ENCODE results near the gene DPEP1. TPM values are rescaled to one million over a fixed set of nuclear protein-coding genes. Genes with fewer than 3 reads are reported as not detected.

DPEP1 gene
- total RNA-seq, 2 experiments from 2014 or later = not detected

DNA sequence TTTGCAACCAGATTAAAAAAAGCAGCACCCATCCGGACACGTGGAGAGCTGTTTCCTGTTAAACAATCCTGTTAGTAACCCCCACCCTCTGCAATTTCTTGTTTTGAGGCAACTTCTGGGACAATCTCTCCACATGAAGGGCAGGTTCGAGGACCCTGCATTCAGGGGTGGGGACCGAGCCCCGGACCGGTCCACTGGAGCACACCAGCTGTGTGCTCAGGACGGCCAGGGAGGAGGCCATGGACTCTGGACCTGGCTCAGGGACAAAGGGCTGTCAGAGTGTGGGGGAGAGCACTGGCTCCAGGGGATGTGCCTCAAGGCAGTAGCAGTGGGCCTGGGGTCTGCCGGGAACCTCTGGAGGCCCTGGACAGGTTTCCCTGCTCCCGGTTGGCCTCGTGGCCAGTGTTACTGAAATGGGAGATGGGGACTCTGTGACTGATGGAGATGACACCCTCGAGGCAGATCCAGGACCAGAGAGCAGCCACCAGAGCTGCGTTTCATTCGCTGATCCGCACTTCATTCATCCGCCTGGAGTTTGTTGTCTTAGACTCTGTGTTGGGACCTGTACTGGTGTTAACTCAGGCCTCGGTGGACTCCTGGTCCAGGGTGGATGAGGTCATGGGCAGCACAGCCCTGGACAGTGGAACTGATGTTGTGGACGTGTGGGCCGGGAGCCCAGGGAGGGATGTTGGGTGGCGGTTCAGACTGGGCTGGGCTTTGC lies 40.8 kb upstream of the DPEP1 start:
- H3K27ac Mint-ChIP-seq = no peak overlapping the region
- H3K27me3 Mint-ChIP-seq (ENCODE audit: low read depth) = peaks cover 16% of the 10 kb centered on the region
- no peak for DNase-seq
- H3K36me3 Mint-ChIP-seq (ENCODE audit: low read depth) = peaks cover under 1% of the 10 kb centered on the region
- H3K4me3 Mint-ChIP-seq = no peak overlapping the region
- POLR2A ChIA-PET = no interaction called here
- ATAC-seq = no peak
- CTCF ChIA-PET = no interaction called here
- H3K9me3 Mint-ChIP-seq (ENCODE audit: insufficient read depth) = no peaks in the 10 kb centered on the region
- H3K4me1 Mint-ChIP-seq (ENCODE audit: low read depth) = peaks cover 20% of the 10 kb centered on the region

GRCh38 chr16:89573826-89574680 lies 39.4 kb upstream of the DPEP1 start:
- Mint-ChIP-seq H3K4me3 (no peak overlapping the region), H3K27me3 (ENCODE audit: low read depth) (peaks cover 18% of the 10 kb centered on the region), H3K36me3 (ENCODE audit: low read depth) (no peaks in the 10 kb centered on the region), H3K9me3 (ENCODE audit: insufficient read depth) (no peaks in the 10 kb centered on the region), H3K4me1 (ENCODE audit: low read depth) (peaks cover 20% of the 10 kb centered on the region), H3K27ac (no peak overlapping the region)
- DNase-seq = no peak
- ATAC-seq = no peak
- ChIA-PET CTCF (no interaction called here), POLR2A (no interaction called here)

DNA sequence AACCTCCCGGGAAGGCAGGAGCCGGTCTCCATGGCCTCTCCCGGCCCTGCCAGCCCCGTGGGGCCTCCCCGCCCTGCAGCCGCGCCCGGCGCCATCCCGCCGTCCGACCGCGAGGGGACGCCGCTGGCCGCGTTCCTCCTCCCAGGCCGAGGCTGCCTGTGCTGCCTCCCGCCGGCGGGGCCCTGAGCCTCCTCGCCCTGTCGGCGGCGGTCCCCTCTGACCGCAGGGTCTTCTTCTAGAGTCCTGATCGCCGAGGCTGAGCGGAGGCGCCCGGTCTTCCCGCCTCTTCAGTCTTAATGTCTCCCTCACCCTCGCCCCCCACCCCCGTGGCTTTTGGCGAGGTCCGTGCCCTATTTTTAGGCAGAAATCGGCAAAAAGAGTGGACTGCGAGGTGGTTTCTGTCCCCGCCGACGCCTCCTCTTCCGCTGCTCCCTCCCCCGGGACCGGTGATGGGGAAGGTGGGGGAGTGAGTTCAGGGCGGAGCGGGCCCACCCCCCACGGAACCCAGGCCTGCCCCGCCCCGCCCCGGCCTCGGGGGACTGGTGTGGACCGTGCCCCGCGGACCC lies 38.7 kb upstream of the DPEP1 start:
- Mint-ChIP-seq H3K36me3 (ENCODE audit: low read depth) (no peaks in the 10 kb centered on the region), H3K4me3 (peak overlapping the region; percentile 42), H3K27ac (no peak overlapping the region), H3K4me1 (ENCODE audit: low read depth) (peaks cover 20% of the 10 kb centered on the region), H3K27me3 (ENCODE audit: low read depth) (peaks cover 18% of the 10 kb centered on the region), H3K9me3 (ENCODE audit: insufficient read depth) (no peaks in the 10 kb centered on the region)
- DNase-seq = peak; percentile 60
- ChIA-PET CTCF (no interaction called here), POLR2A (no interaction called here)
- peak; percentile 70 for ATAC-seq

DNA sequence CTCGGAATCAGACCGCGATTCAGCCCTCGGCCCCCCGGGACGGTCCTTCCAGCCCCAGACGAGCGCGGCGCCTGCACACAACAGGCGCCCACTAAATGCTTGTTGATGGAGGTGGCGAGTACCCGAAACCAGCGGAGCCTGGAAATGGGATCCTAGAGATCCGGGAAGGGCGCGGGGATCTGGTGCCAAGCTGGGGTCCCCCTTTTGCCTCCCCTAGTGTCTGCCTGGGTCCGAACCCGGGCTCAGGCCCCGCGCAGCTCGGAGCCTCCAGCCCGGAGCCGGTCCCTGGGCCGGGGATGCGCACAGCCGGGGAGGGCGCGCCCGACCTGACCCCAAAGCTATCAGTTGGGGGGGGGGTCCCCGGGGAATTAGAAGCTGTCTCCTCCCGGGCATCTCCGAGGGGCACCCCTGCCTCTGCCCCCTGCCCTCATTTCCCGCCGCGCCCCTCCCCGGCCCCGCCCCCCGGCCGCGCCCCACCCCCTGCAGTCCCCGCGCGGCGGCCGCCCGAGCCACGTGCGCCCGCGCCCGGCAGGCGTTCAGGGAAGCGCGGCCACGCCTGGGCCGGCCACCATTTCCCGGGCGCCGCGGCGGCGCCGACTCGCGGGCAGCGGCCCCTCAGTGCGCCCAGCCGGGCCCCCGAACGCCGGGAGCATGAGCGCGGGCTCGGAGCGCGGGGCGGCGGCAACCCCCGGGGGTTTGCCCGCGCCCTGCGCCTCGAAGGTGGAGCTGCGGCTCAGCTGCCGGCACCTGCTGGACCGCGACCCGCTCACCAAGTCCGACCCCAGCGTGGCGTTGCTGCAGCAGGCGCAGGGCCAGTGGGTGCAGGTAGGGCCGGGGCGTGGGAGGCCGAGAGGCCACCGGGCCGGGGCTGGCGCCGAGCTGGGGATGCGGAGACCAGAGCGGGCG lies 37.9 kb upstream of the DPEP1 start, which contains the start of gene CPNE7:
Gene CPNE7, plus strand, starts transcription at position 512 of the 906 bp plus-strand sequence. Its CDS starts 140 bp downstream, at position 652.
- ChIA-PET POLR2A (interaction anchor here (0.6 to 1.2 kb wide), 2 partner anchors 11 to 27 kb away, joined by 3 read pairs; no protein-coding TSS in a partner anchor), CTCF (no interaction called here)
- H3K4me3 Mint-ChIP-seq = peak within 1 kb of the TSS; percentile 42
- no peaks in the 10 kb centered on the region for H3K9me3 Mint-ChIP-seq (ENCODE audit: insufficient read depth)
- H3K27ac Mint-ChIP-seq = no peak within 1 kb of the TSS
- peaks cover 20% of the 10 kb centered on the region for H3K4me1 Mint-ChIP-seq (ENCODE audit: low read depth)
- no peaks in the 10 kb centered on the region for H3K36me3 Mint-ChIP-seq (ENCODE audit: low read depth)
- peaks cover 18% of the 10 kb centered on the region for H3K27me3 Mint-ChIP-seq (ENCODE audit: low read depth)
- ATAC-seq (peak; percentile 38), DNase-seq (no peak)

GRCh38 chr16:89576153-89577054 lies 37.0 kb upstream of the DPEP1 start:
- ChIA-PET POLR2A (interaction anchor here (1.2 kb wide), 1 partner anchor 12 kb away, joined by 3 read pairs; no protein-coding TSS in a partner anchor), CTCF (no interaction called here)
- Mint-ChIP-seq H3K36me3 (ENCODE audit: low read depth) (no peaks in the 10 kb centered on the region), H3K27ac (no peak overlapping the region), H3K9me3 (ENCODE audit: insufficient read depth) (no peaks in the 10 kb centered on the region), H3K4me1 (ENCODE audit: low read depth) (peaks cover 18% of the 10 kb centered on the region), H3K4me3 (no peak overlapping the region), H3K27me3 (ENCODE audit: low read depth) (peaks cover 18% of the 10 kb centered on the region)
- DNase-seq (no peak), ATAC-seq (no peak)

DNA sequence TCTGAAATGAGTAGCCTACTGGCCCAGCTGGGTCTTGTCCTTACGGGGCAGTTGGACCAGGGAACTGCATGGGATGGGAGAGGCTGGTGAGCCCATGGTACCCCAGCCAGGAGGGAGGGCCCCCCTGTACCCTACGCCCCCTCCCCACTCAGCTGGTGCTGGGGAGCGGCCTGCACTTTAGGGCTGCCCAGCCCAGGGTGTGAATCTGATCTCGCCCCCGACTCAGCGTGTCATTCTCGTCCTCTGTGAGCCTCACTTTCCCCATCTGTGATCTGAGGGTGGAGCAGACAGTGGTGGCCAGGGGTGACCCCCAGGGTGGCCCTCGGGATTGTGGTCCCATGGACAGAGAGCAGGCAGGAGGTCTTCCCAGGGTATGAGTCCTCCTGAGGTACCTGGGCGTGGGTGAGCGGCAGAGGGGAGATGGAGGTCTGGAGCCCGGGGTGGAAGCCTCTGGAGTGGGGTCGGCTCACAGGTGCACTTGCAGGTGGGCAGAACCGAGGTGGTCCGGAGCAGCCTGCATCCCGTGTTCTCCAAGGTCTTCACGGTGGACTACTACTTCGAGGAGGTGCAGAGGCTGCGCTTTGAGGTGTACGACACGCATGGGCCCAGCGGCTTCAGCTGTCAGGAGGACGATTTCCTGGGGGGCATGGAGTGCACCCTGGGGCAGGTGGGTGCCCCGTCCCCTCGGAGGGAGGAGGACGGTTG lies 36.2 kb upstream of the DPEP1 start:
- Mint-ChIP-seq H3K36me3 (ENCODE audit: low read depth) (no peaks in the 10 kb centered on the region), H3K4me1 (ENCODE audit: low read depth) (peaks cover 12% of the 10 kb centered on the region), H3K27ac (no peak overlapping the region), H3K4me3 (no peak overlapping the region), H3K9me3 (ENCODE audit: insufficient read depth) (no peaks in the 10 kb centered on the region), H3K27me3 (ENCODE audit: low read depth) (peaks cover 18% of the 10 kb centered on the region)
- no peak for ATAC-seq
- no peak for DNase-seq
- ChIA-PET CTCF (interaction anchor here (1.6 kb wide), 1 partner anchor 12 kb away, joined by 3 read pairs; no protein-coding TSS in a partner anchor), POLR2A (no interaction called here)

- no peaks in the 10 kb centered on the region for H3K9me3 Mint-ChIP-seq (ENCODE audit: insufficient read depth)
- no peak for ATAC-seq
- H3K4me1 Mint-ChIP-seq (ENCODE audit: low read depth) = peaks cover 4% of the 10 kb centered on the region
- no peak for DNase-seq
- H3K36me3 Mint-ChIP-seq (ENCODE audit: low read depth) = no peaks in the 10 kb centered on the region
- H3K27ac Mint-ChIP-seq = no peak overlapping the region
- ChIA-PET POLR2A (no interaction called here), CTCF (no interaction called here)
- no peak overlapping the region for H3K4me3 Mint-ChIP-seq
- H3K27me3 Mint-ChIP-seq (ENCODE audit: low read depth) = peaks cover 5% of the 10 kb centered on the region
Observed at GRCh38 chr16:89579351-89579750, 34.1 kb upstream of the DPEP1 start.

GRCh38 chr16:89581045-89581695 lies 32.3 kb upstream of the DPEP1 start:
- peaks cover 1% of the 10 kb centered on the region for H3K4me1 Mint-ChIP-seq (ENCODE audit: low read depth)
- ChIA-PET CTCF (interaction anchor here (1.0 kb wide), 1 partner anchor 119 kb away, joined by 3 read pairs; no protein-coding TSS in a partner anchor), POLR2A (interaction anchor here (0.5 kb wide), 1 partner anchor 232 kb away, joined by 3 read pairs; no protein-coding TSS in a partner anchor)
- DNase-seq (no peak), ATAC-seq (no peak)
- no peaks in the 10 kb centered on the region for H3K9me3 Mint-ChIP-seq (ENCODE audit: insufficient read depth)
- H3K27me3 Mint-ChIP-seq (ENCODE audit: low read depth) = peaks cover 5% of the 10 kb centered on the region
- no peak overlapping the region for H3K4me3 Mint-ChIP-seq
- H3K27ac Mint-ChIP-seq = no peak overlapping the region
- H3K36me3 Mint-ChIP-seq (ENCODE audit: low read depth) = no peaks in the 10 kb centered on the region

DNA sequence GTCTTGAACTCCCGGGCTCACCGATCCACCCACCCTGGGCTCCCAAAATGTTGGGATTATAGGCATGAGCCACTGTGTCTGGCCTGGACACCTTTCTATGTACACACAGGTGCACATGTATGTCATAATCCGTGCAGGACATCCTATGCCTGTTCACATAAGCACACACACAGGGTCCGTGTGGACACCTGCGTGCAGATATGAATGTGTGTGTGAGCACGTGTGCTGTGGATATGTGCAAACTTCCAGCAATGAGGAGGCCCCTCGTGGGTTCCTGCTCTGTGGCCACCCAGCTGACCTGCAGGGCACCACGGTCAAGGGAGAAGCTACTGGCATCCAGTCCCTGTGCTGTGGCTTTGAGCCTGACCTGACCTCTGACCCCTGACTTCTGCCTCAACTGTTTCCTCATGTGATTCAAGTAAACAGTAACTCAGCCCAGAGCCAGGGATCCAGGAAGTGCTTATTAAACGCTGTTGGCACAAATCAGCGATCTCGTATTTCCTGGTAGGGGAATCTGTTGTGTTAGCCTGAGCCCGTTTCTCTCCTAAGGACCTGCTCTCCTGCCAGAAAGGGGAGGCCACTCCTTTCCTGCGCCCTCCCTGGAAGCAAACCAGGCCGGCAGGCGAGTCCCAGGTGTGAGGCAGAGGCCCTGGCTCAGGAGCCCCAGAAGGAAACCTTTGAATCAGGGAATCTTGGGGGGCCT lies 31.4 kb upstream of the DPEP1 start:
- Mint-ChIP-seq H3K4me3 (no peak overlapping the region), H3K27me3 (ENCODE audit: low read depth) (peaks cover 5% of the 10 kb centered on the region), H3K27ac (no peak overlapping the region), H3K4me1 (ENCODE audit: low read depth) (peaks cover 1% of the 10 kb centered on the region), H3K36me3 (ENCODE audit: low read depth) (no peaks in the 10 kb centered on the region), H3K9me3 (ENCODE audit: insufficient read depth) (no peaks in the 10 kb centered on the region)
- ATAC-seq = no peak
- POLR2A ChIA-PET = interaction anchor here (0.5 kb wide), 1 partner anchor 232 kb away, joined by 3 read pairs; no protein-coding TSS in a partner anchor
- CTCF ChIA-PET = interaction anchor here (1.0 kb wide), 1 partner anchor 119 kb away, joined by 3 read pairs; no protein-coding TSS in a partner anchor
- no peak for DNase-seq

All from activated CD8-positive, alpha-beta T cell treated with anti-CD3 and anti-CD28 coated beads, Interleukin-2, amount 10 ng/mL, durations not matched to agents 7 days and 5 days (primary cell).